Neutrophil (primary cell): Measurements from ENCODE around the gene AP1M2.
A peak's percentile ranks its signal among the peaks of the same experiment; 100 is the strongest.

Source experiments
- H3K27ac ChIP-seq: fragments of 200-600 bp; sonication (generic); 2 replicates; pipeline ENCODE4 v1.5.1; 2016; ENCODE audit warnings: mild to moderate bottlenecking, moderate library complexity
- H3K27me3 ChIP-seq: fragments of 200-600 bp; sonication (generic); 2 replicates; pipeline ENCODE4 v1.6.0; 2016; ENCODE audit warnings: mild to moderate bottlenecking
- H3K36me3 ChIP-seq: fragments of 200-600 bp; sonication (generic); 2 replicates; pipeline ENCODE4 v1.5.1; 2017
- H3K4me1 ChIP-seq, 2 experiments: fragments of 200-600 bp in 1 of 2; sonication (generic) in 1 of 2; 1 replicate in 1 of 2; 2 replicates in 1 of 2; pipeline versions ENCODE4 v1.5.1 to v1.6.1; 2013 to 2016; ENCODE audit warnings: low read depth in 1 of 2, low read length in 1 of 2, mild to moderate bottlenecking in 1 of 2, moderate library complexity in 1 of 2; ENCODE audit not compliant: control insufficient read depth in 1 of 2, insufficient read depth in 1 of 2
- H3K4me3 ChIP-seq, 2 experiments: fragments of 200-600 bp in 1 of 2; sonication (generic) in 1 of 2; 1 replicate in 1 of 2; 2 replicates in 1 of 2; pipeline ENCODE4 v1.5.1; 2013 to 2016; ENCODE audit warnings: low read depth in 1 of 2, low read length in 1 of 2, mild to moderate bottlenecking in 1 of 2, moderate library complexity in 1 of 2
- H3K9me3 ChIP-seq: fragments of 200-600 bp; sonication (generic); 2 replicates; pipeline ENCODE4 v1.5.1; 2016
- CTCF ChIP-seq: fragments of 200-600 bp; sonication (generic); IDR thresholded peaks from 2 replicates; pipeline ENCODE4 v1.5.1; 2016; ENCODE audit warnings: antibody characterized with exemption

The AP1M2 gene

GRCh38 chr19:10566658-10567410 lies 20.3 kb downstream of the AP1M2 start:
- no peaks in the 10 kb centered on the region for H3K27me3 ChIP-seq
- H3K9me3 ChIP-seq, result no peaks in the 10 kb centered on the region
- peaks cover 37 to 40% of the 10 kb centered on the region in 2 experiments for H3K4me1 ChIP-seq
- TF ChIP-seq CTCF, result no peak
- peak overlapping the region; percentile 90 to 100 for H3K4me3 ChIP-seq
- H3K36me3 ChIP-seq, result peaks cover 16% of the 10 kb centered on the region
- H3K27ac ChIP-seq, result peak overlapping the region; percentile 94

GRCh38 chr19:10566408-10566657 lies 20.8 kb downstream of the AP1M2 start:
- Histone ChIP-seq H3K4me1 (peaks cover 37 to 40% of the 10 kb centered on the region in 2 experiments), H3K27ac (peak overlapping the region; percentile 94), H3K27me3 (no peaks in the 10 kb centered on the region), H3K9me3 (no peaks in the 10 kb centered on the region), H3K4me3 (peak overlapping the region; percentile 90 to 100), H3K36me3 (peaks cover 18% of the 10 kb centered on the region)
- TF ChIP-seq CTCF, result no peak

- peaks cover 23% of the 10 kb centered on the region for H3K36me3 ChIP-seq
- no peaks in the 10 kb centered on the region for H3K27me3 ChIP-seq
- peaks cover 37 to 40% of the 10 kb centered on the region in 2 experiments for H3K4me1 ChIP-seq
- peak within 1 kb of the TSS; percentile 94 for H3K27ac ChIP-seq
- peak; percentile 85 for TF ChIP-seq CTCF
- H3K4me3 ChIP-seq, result peak within 1 kb of the TSS; percentile 90 to 100
- no peaks in the 10 kb centered on the region for H3K9me3 ChIP-seq
Observed at GRCh38 chr19:10565567-10566407, 21.3 kb downstream of the AP1M2 start, which contains the start of gene KRI1. Gene KRI1, minus strand, starts transcription at chr19:10566010. Its CDS starts 11 bp downstream, at chr19:10565999.

GRCh38 chr19:10565028-10565566 lies 22.0 kb downstream of the AP1M2 start:
- Histone ChIP-seq H3K27ac (peak overlapping the region; percentile 94), H3K9me3 (no peaks in the 10 kb centered on the region), H3K4me1 (peaks cover 37 to 39% of the 10 kb centered on the region in 2 experiments), H3K36me3 (peaks cover 29% of the 10 kb centered on the region), H3K4me3 (peak overlapping the region; percentile 90 to 100), H3K27me3 (no peaks in the 10 kb centered on the region)
- no peak for TF ChIP-seq CTCF

GRCh38 chr19:10562609-10563008 lies 24.5 kb downstream of the AP1M2 start:
- TF ChIP-seq CTCF, result no peak
- Histone ChIP-seq H3K4me3 (no peak overlapping the region), H3K27ac (no peak overlapping the region), H3K4me1 (peaks cover 26 to 27% of the 10 kb centered on the region in 2 experiments), H3K27me3 (no peaks in the 10 kb centered on the region), H3K36me3 (peaks cover 46% of the 10 kb centered on the region), H3K9me3 (no peaks in the 10 kb centered on the region)
